HG02571 (cell line): ENCODE results near the gene SP6.

Source experiments
- ATAC-seq: cut with Tn5 transposase; IDR thresholded peaks from one replicate; pipeline ENCODE4 v1.9.1; 2021; ENCODE audit warnings: mild to moderate bottlenecking, moderate library complexity; ENCODE audit not compliant: unreplicated experiment

Gene SP6

DNA sequence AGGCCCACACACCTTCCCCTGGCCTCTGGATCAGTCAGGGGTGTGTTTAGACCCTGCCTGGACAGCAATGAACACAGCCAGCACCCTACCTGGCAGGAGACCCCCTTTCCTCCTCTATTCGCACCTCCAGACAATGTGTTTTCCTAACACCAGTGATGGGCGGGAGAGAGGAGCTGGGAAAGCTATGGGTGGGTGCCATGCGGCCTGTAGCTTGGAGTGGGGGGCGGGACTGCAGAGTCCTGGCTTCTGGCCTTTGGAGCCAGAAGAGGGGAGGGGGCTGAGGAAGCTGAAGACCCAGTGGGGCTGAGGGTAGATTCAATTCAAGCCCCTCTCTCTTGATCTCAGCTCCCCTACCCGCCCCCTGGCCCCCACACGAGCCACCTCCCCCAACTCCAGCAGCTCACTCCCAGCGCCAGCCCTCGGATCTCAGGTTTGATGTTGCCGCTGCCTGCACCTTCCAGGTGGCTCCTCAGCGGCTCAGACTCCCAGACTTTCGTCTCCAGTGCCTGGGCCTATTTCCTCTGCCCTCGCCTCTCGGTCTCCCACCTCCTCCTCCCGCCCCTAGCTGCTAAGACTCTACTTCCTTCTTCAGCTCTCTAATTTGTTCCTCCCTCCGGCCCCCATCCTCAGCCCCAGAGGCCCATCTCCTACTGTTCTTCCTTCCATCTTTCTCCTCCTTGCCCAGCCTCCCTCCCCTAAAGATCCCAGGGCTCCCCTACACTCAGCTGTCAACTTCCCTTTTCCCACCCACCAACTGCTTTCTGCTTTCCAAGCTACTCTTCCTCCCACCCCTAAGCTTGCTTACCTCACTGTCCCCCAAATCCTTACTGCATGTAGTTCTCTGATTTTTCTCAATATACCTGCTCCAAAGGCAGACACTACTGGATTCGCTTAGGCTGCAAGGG, 6.8 kb upstream of the SP6 start:
- no peak for ATAC-seq

DNA sequence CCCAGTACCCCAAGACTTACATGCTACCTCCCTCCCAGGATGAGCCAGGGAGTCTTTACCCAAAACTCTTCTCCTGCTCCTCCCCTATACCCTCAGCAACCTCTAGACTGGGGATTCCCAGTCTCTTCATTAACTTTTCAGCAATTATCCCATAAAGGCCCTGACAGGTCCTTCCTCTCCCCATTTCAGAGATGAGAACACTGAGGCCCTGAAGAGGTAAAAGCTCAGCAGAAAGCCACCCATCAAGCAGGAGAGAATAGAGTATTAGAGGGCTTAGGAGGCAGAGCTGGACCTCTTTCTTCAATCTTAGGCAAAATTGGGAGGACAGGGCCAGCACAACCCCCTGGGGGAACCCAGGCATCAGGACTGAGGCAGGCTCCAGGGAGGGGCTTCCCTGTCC, 5.9 kb upstream of the SP6 start:
- no peak for ATAC-seq

DNA sequence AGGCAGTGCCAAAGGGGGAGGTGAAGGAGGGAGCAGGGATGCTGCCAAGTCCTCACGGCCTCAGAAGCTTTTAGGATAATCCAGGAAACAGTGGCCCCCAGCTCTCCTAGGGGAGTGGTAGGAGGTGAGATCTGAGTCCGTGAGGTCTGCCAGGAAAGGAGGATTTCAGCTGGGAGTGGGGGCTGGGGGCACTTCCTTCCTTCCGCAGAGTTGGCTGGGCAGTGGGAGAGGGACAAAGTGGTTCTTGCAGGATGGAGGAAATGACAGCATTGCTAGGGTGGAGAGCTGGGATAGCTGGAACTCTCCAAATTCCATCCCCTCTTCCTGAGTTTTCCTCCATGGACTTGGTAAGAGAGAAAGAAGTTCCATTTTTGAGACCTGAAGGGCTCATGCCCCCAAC, 4.8 kb upstream of the SP6 start:
- ATAC-seq = no peak

DNA sequence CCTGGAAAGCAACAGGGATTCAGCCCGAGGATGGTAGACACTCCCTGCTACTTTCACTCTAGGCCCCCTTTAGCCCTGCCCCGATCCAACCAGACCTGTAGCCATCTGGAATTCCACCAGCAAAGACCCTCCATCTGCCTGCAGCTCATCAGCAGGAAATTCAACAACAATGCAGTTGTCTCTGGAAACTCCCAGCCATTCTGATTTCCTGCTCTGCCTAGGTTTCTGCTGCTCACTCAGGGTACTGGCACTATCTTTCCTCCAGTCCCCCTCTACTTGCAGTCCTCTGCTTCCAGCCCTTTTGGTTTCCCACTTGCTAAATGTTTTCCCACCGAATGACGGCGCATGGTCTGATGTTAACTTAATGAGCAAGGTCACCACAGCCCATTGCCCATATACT, 2.7 kb upstream of the SP6 start:
- no peak for ATAC-seq

DNA sequence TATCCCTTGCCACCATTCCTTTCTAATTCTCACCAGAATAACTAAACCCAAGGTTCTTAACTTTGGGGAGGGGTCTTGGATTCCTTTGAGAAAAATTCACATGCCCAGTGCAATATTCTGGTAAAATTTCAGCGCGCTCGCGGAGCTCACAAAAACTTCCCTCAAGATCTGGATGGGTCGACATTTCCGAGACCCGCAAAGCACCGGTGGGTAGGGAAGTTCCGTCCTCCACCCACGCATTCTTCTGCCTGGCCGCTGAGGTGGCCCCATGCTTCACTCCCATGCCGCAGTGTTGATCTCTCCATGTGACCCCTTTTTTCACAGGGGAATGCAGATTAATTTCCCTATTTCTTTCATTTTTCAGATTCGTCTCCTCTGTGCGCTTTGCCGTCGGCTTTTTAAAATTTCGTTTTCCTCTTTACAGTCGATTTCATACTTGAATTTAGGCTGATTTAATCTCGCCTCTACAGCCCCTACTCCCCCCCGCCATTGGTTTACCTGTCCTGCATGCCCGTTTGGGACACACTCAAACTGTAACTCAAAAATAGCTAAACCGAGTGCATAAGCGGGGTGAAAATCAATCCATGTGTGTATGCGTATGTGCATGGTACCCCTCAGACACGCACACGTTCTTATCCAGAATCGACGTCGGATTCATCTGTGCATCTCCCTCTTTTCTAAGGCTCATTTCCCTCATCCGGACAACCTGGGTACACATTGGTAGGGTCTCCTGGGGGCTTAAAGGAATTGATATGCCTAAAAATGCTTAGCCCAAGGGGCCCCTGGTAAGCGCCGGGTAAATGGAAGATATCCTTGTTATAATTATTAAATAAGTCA, 1.4 kb upstream of the SP6 start:
- no peak for ATAC-seq

DNA sequence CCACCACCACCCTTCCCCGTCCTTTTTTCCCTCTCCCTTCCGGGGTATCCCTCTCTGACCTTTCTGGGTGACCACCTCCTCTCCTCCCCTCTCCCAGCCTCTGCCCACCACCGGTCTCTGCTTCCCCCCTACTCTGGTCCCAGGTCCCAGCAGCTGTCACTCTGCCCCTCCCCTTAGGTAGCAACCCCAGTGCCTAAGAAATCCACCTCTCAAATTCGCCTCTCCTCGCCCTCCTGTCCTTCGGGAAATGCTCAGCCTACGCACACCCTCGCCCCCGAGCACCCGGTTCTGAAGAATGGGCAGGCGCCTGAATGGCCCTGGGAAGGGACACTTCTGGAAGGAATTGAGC, 775 bp upstream of the SP6 start:
- ATAC-seq = no peak

DNA sequence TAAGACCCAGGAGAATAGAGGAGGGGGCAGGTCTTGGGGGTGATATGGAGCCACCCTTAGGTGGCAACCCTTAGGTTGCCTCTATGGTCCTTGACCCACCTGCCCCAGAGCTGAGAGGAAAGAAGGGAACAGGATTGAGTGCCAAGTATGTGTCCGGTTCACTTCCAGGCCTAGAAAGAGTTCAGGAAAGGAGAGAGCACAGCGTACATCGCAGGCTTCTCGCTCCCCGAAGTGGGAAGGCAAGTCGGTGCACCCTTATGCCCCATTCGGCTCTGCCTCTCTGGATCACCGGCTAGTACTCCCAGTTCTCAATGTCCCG, 631 bp downstream of the SP6 start:
- ATAC-seq = no peak

DNA sequence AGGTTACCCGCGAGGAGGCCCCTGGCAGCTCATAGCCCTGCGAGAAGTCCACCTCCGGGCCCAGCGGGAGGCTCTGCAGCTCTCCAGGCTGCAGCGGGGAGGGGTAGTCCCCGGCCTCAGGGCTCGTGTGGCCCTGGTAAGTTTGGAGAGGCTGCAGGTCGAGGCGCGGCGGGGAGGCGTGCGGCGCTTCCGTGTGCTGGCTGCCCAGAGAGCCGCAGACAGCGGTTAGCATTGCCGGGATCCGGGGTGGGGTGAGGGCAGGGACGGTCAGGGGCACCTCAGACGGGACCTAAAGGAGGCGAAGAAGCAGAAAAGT, 2.8 kb downstream of the SP6 start:
- ATAC-seq = no peak

DNA sequence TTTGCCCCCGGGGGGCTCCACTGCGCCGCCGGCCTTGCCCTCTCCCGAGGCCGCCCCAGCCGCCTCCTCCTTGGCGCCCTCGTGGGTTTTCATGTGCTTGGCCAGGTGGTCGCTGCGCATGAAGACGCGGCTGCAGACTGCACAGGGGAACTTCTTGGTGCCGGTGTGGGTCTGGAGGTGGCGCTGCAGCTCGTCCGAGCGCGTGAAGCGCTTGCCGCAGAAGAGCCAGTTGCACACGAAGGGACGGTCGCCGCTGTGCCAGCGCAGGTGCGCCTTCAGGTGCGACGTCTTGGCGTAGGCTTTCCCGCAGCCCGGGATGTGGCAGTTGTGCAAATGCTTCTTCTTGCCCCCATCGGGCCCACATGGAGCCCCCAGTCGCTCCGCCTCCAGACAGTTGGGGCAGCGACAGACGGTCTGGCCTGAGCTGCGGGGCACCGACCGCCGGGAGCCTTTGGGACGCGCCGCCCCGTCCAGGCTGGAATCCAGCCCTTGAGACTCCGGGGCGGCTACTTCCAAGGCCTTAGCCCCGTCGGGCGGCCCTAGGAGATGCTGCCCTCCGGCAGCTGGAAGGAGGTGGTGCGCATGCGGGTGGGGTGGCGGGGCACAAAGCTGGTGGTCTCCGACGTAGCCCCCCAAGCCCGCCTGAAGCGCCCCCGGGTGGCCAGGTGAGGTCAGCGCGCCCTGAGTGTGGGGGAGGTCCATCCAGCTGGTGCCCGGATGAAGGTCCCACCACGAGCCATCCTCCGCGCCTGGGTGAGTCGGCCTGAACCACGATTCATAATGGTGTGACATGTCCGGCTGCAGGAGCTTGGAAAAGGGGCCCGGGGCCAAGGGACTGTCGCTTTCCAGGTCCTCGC, 3.4 kb downstream of the SP6 start:
- ATAC-seq = no peak

DNA sequence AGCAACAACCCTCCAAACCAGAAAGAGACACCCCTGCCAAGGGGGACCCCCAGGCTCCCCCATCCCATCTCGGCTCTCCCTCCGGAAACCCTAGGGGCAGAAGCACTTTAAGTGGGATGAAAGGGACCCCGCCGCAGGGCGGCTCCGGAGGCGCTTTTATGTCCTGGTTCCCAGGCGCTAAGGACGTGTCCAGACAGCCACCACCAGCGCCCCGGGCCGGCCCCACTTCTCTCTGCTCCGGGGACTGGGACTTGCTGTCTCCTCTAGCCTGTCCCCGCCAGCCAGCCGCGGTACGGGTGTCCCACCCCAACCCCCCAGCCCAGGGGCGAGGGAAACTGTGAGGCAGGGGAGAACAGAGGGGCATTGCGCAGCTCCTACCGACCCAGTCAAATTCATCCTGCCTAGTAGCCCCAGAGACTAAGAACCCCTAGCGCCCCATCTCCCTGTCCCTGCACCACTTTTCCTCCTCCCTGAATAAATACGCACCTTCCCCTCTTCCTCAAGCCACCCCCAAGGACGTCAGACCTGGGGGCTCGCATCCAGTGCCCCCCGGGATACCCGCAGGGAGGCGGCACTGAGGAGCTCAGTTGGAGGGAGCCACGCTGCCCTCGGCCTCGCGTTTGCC, 4.1 kb downstream of the SP6 start:
- no peak for ATAC-seq

DNA sequence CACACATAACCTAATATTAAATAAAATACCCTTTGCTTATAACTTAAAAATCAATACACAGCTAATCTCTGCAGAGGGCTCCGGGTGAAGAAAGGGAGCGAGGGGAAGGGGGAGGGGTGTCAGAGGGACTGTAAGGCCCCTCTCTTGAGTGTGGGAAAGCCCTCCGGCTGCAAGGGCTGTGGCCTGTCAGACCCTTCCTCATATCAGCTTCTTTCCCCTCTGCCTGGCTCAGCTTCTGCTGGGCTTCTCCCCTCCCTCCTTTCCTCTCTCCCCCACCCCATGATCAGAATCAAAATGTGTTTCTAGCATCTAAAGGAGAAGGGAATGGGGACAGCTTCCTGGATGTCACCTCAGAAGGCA, 5.3 kb downstream of the SP6 start:
- no peak for ATAC-seq

DNA sequence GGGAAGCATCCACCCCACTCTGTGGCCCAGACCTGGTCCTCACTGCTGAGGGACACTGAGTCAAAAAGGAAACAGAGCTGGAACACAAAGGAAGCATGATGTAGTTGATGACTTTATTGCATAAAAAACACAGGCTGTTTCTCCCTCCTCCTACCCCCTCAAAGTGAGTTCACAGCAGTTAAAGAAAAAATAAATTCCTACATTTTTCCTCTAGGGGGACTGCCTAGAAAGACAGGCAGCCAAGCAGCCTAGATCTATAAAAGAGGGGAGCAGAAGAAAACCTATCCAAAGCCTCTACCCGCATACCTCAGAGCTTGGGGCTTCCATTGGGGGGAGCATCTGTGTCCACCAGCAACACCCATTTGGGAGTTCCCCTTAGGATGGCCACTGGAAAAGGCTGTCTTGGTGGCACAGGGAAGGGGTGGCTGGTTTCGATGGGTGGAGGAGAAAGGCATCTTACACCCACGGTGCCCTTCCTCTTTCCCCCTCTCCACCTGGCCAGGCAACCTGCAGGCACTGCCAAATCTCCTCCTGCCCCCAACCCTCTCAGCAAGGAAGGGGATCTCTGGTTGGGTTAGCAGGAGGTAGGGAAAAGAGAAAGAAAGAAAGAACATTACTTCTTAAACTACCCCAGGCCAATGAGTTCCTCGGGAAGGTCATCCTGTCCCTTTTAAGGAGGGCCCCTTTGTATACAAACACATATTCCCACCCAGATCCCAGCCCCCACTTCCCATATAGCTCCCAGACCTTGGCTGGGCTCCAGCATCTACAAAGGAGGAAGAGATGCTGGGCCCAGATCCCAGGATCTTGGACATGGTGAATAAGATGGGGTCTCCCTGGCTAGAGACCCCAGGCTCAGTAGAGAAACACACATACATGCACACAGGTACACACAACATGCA, 5.9 kb downstream of the SP6 start:
- ATAC-seq = no peak

DNA sequence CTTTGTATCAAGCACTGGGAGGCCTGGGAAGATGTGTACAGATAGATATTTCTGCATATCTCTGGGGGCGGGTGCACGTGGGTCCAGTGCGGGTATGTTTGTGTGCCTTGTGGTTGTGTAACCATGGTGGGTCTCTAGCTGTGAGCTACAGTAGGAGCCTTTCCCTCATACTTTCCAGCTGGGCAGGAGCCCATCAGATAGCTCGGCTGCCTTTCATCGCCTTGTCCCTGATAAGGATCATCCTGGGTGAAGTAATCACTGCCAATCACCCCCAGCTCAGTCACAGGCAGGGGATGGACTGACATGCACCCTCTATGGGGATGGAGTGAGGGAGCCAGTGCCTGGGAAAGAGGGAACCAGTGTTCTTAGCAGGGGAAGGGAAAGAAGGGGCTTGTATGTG, 6.7 kb downstream of the SP6 start:
- no peak for ATAC-seq

DNA sequence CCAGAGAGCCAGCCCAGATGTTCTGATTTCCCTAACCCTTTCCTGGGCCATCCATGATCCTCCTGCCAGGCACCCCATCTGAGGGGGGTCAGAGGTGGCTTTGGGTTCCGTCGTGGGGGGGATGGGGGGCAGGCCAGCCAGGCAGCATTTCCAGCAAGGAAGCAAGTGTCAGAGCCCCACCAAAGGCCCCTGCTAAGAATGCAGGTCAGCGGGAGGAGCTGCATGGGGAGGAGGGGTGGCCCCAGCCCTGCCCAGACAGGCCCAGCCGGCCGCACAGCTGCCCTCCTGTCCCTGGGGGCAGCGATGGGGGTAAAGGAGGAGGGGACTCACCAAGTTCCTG, 7.6 kb downstream of the SP6 start:
- ATAC-seq = no peak

DNA sequence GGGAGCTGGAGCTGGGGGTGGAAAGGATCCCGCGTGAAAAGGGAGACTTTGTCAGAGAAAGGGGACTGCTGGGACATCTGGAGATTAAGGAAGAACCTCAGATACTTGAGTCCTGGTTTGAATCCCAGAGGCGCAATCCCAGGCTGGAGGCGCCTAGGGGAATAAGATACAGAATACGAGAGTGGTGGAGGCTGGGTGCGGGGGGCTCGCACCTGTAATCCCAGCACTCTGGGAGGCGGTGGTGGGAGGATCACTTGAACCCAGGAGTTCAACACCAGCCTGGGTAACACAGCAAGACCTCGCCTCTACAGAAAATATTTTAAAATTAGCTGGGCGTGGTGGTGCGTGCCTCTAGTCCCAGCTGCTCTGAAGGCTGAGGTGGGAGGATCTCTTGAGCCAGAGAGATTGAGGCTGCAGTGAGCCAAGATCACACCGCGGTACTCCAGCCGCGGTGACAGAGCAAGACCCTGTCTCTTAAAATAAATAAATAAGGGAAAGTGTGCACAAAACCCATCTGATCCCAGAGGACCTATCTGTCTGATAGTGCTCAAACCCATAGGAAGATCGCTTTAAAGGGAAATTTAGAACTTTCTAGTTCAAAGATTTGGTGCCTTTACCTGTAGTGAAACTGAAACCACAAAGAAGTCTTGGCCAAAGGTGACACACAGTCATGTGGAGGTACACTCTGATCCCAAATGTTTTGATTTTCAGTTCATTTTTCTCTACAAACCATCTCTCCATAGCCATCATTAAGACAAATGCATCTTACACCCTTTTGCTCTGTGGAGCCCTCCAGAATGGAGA, 9.3 kb downstream of the SP6 start:
- no peak for ATAC-seq

DNA sequence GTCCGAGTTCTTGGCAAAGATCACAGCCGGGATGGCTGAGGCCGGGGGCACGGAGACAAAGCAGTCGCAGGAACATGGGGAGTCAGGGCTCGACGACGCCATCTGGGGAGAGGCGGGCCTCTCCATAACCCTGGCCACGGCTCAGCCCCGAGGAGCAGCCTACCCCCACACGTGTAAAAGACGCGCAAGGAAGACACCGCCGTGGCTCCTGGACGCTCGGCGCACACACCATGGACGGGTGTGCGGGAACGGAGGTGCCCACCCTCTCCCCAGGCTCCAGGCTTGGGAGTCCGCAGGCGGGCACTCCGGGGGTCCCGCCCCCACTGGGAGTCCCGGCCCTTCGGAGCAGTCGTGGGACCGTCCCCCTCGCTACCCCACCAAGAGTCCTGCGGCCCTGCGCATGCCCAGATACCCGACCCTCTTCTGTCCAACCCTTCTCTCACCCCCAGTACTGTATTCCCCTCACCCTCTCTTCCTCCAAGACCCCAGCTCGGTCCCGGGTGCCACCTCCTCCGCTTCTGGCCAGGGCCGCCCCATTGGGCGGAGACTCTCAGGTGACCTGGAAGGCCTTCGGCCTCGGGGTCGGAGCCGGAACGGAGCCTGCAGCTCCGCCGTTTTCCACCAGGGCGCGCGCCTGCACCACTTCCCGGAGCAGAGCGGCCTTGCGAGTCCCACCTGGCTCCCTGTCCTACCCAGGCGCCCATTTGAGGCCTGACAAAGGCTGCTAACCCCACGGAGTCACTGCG, 10.0 kb downstream of the SP6 start, which contains the start of gene SCRN2:
TSS of gene SCRN2 (minus strand) at position 532 of the 746 bp plus-strand sequence. CDS start at position 102, 430 bp downstream.
- peak; percentile 76 for ATAC-seq

DNA sequence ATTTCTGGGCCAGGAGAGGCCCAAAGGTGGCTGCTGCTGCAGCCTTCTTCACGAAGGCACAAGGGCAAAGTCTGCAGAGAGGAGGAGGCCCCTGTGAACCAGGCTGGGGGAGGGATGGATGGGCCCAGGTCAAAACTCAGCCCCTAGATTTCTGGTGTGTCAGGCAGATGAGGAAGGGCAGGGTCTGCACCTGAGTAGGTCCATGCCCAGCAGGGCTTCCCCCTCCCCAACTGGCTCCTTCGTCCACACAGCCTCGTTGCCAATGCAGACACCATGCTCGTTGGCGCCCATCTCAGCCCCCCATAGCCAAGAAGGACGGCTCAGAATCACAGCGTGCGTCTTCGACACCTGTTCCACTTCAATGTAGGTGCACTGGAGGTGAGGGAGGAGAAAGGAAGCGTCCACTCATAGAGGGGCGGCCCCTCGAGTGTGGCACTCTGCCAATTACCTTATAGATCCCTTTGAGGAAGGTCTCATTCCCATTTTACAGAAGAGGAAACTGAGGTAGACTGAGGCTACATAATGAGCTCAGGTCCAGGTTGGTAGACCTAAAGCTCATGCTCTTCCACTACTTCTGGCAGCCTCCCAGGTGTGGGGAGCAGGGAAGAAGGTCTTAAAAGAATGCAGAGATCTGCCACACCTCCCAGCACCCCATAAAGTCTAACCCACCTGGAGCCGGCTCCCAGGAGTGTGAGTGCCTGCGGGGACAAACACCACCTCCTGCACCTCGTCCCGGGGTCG, 10.8 kb downstream of the SP6 start:
- no peak for ATAC-seq

DNA sequence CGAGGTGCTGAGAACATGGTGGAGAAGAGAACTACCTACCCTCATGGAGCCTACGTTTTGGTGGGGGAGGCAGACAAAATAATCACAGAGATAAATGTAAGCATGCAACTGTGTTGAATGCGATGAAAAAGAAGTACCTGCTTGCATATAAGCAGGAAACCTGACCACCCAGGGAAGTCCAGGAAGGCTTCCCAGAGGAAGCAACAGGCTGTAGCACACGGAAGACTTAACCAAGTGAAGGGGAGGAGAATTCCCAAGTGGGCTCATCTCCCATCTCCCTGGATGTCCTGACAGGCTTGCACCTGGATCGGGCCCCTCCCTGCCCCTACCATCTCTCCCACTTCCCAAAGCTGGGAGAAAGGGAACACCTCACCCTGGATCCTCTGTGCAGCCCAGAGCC, 11.9 kb downstream of the SP6 start:
- ATAC-seq = no peak
